Measurements from ENCODE around the gene HIVEP3.

HIVEP3 gene

DNA sequence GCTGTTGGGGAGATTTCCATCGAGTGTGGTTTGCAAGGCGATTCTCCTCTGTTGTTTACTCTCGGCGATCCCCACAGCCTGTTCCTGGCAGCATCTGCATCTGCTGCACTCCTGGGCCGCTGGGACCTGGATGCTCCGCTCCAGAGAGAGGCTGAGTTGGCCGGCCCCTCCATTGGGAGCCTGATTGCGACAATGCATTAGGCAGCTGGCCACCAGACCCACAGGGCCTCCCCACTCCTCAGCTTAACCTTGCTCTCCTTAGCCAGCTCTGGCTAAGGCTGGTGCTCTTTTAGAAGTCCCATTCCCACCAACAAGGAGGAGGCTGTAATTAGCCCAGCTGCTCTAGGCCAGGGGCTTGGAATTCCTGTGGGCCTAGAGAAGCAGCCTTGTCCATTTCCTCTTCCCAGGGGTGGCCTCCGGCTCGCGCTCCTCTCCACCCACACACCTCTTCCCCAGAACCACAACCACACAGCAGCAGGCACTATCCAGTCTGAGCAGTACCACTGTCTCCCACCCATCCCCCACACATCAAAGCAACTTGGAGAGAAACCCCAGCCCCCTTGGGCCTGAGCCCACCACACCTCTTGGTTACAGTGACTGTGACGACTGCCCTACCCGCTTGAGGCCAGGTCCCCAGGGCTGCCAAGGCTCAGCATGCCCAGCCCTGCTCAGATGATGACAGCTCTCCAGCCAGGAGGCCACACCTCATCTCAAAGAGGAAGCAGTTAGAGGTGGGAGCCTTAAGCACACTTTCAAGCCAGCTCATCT lies 240.4 kb downstream of the HIVEP3 start:
- peaks cover 54% of the 10 kb centered on the region for H3K4me1 ChIP-seq (ENCODE audit: insufficient read depth, low read length, poor library complexity, severe bottlenecking)
- no peak overlapping the region for H3K4me3 ChIP-seq (ENCODE audit: low read length, poor library complexity, severe bottlenecking)
- no peak overlapping the region for H2AFZ ChIP-seq (ENCODE audit: low read length)
- no peaks in the 10 kb centered on the region for H3K9me3 ChIP-seq (ENCODE audit: insufficient read depth, low read depth, low read length)
- peak overlapping the region; percentile 31 for H3K9ac ChIP-seq (ENCODE audit: low read depth, low read length, poor library complexity, severe bottlenecking)
- no peaks in the 10 kb centered on the region for H4K20me1 ChIP-seq (ENCODE audit: insufficient read depth, low read length, poor library complexity, severe bottlenecking)
- H3K9me2 ChIP-seq (replicated peaks; ENCODE audit: low read depth, low read length): no peaks in the 10 kb centered on the region
- TF ChIP-seq, protein P1, sequence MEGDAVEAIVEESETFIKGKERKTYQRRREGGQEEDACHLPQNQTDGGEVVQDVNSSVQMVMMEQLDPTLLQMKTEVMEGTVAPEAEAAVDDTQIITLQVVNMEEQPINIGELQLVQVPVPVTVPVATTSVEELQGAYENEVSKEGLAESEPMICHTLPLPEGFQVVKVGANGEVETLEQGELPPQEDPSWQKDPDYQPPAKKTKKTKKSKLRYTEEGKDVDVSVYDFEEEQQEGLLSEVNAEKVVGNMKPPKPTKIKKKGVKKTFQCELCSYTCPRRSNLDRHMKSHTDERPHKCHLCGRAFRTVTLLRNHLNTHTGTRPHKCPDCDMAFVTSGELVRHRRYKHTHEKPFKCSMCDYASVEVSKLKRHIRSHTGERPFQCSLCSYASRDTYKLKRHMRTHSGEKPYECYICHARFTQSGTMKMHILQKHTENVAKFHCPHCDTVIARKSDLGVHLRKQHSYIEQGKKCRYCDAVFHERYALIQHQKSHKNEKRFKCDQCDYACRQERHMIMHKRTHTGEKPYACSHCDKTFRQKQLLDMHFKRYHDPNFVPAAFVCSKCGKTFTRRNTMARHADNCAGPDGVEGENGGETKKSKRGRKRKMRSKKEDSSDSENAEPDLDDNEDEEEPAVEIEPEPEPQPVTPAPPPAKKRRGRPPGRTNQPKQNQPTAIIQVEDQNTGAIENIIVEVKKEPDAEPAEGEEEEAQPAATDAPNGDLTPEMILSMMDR (conservative IDR thresholded peaks at IDR 0.05; ENCODE audit: low read length): no peak
- no peak for TF ChIP-seq EZH2phosphoT487 (IDR thresholded peaks at IDR 0.05; ENCODE audit: borderline replicate concordance)
- peak overlapping the region; percentile 27 for H3K4me2 ChIP-seq (ENCODE audit: low read depth, low read length, poor library complexity, severe bottlenecking)
- H3F3A ChIP-seq (ENCODE audit: low read depth): no peaks in the 10 kb centered on the region
- H3K36me3 ChIP-seq (ENCODE audit: insufficient read depth, low read length): no peaks in the 10 kb centered on the region
- no peaks in the 10 kb centered on the region for H3K79me2 ChIP-seq (ENCODE audit: insufficient read depth, low read length)
- no peaks in the 10 kb centered on the region for H3K27me3 ChIP-seq (ENCODE audit: insufficient read depth, low read length, poor library complexity, severe bottlenecking)

DNA sequence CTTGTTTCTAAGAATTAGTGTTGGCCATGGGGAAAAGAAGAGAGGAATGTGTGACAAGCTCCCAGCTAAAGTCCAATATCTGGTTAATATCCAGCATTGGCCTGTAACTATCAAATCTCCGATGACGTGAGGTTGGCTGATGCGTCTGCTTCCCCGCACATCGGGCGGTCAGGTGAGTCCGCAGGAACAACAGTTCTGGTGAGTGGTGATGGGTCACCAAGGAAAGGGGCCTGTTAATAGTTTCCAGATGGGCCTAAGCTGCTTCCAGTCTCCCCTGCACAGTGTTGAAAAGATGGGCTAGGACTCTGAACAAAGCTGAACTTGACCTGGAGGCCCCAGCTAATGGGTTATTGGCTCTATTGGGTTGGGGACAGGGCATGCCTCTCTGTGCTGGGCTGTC lies 241.1 kb downstream of the HIVEP3 start:
- Histone ChIP-seq H3K9me2 (replicated peaks; ENCODE audit: low read depth, low read length) (no peaks in the 10 kb centered on the region), H3K27me3 (ENCODE audit: insufficient read depth, low read length, poor library complexity, severe bottlenecking) (no peaks in the 10 kb centered on the region), H4K20me1 (ENCODE audit: insufficient read depth, low read length, poor library complexity, severe bottlenecking) (no peaks in the 10 kb centered on the region), H2AFZ (ENCODE audit: low read length) (no peak overlapping the region), H3F3A (ENCODE audit: low read depth) (no peaks in the 10 kb centered on the region), H3K9ac (ENCODE audit: low read depth, low read length, poor library complexity, severe bottlenecking) (no peak overlapping the region), H3K36me3 (ENCODE audit: insufficient read depth, low read length) (no peaks in the 10 kb centered on the region), H3K4me3 (ENCODE audit: low read length, poor library complexity, severe bottlenecking) (no peak overlapping the region), H3K79me2 (ENCODE audit: insufficient read depth, low read length) (no peaks in the 10 kb centered on the region), H3K4me2 (ENCODE audit: low read depth, low read length, poor library complexity, severe bottlenecking) (no peak overlapping the region), H3K4me1 (ENCODE audit: insufficient read depth, low read length, poor library complexity, severe bottlenecking) (peaks cover 54% of the 10 kb centered on the region), H3K9me3 (ENCODE audit: insufficient read depth, low read depth, low read length) (no peaks in the 10 kb centered on the region)
- TF ChIP-seq EZH2phosphoT487 (IDR thresholded peaks at IDR 0.05; ENCODE audit: borderline replicate concordance): no peak
- TF ChIP-seq, protein P1 (conservative IDR thresholded peaks at IDR 0.05; ENCODE audit: low read length): no peak

DNA sequence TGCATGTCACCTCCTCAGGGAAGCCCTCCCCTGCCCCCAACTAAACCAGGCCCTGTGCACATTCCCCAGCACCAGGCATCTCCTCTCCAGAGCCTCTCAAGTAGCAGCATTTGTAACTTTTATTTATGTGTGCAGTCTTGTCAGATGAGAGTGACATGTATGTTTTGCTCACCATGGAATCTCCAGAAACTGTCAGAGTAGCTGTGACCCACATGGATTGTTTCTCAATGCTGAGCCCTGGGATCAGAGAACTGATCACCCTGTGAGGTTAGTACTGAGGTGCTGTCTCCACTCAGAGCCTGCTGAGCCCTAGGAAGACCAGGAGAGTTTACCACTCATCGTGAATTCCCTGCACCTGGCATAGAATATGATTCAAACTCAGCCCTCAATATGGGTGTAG lies 243.3 kb downstream of the HIVEP3 start:
- Histone ChIP-seq H3K4me3 (ENCODE audit: low read length, poor library complexity, severe bottlenecking) (no peak overlapping the region), H4K20me1 (ENCODE audit: insufficient read depth, low read length, poor library complexity, severe bottlenecking) (no peaks in the 10 kb centered on the region), H3K4me1 (ENCODE audit: insufficient read depth, low read length, poor library complexity, severe bottlenecking) (peaks cover 58% of the 10 kb centered on the region), H3K4me2 (ENCODE audit: low read depth, low read length, poor library complexity, severe bottlenecking) (no peak overlapping the region), H3K27me3 (ENCODE audit: insufficient read depth, low read length, poor library complexity, severe bottlenecking) (no peaks in the 10 kb centered on the region), H3K9me3 (ENCODE audit: insufficient read depth, low read depth, low read length) (no peaks in the 10 kb centered on the region), H3K9ac (ENCODE audit: low read depth, low read length, poor library complexity, severe bottlenecking) (no peak overlapping the region), H3K9me2 (replicated peaks; ENCODE audit: low read depth, low read length) (no peaks in the 10 kb centered on the region), H3K36me3 (ENCODE audit: insufficient read depth, low read length) (no peaks in the 10 kb centered on the region), H2AFZ (ENCODE audit: low read length) (no peak overlapping the region), H3F3A (ENCODE audit: low read depth) (no peaks in the 10 kb centered on the region), H3K79me2 (ENCODE audit: insufficient read depth, low read length) (no peaks in the 10 kb centered on the region)
- TF ChIP-seq EZH2phosphoT487 (IDR thresholded peaks at IDR 0.05; ENCODE audit: borderline replicate concordance): no peak
- TF ChIP-seq, protein P1 (conservative IDR thresholded peaks at IDR 0.05; ENCODE audit: low read length): no peak

All from Loucy (cell line).